Spleen (tissue), 11 donors: ENCODE results near the gene UBE2E2. TPM values are rescaled to one million over a fixed set of nuclear protein-coding genes. Genes with fewer than 3 reads are reported as not detected.

Source experiments
- DNase-seq: peaks from one replicate; pipeline ENCODE4 v3.0.0-alpha.2; 2020
- H3K27ac ChIP-seq, 8 donors: fragments of 200-600 bp; sonication (generic) in 7 of 8; 1 replicate in 4 of 8; 2 replicates in 4 of 8; pipeline versions ENCODE4 v1.5.0 to v1.8.0; 2016 to 2021; ENCODE audit warnings: inconsistent platforms in 4 of 8, mild to moderate bottlenecking in 4 of 8, moderate library complexity in 1 of 8
- H3K27me3 ChIP-seq, 7 donors: fragments of 200-600 bp; sonication (generic) in 6 of 7; replicated peaks in 1 of 7; 1 replicate in 4 of 7; 2 replicates in 3 of 7; pipeline versions ENCODE4 v1.5.0 to v1.8.0; 2016 to 2021; ENCODE audit warnings: inconsistent platforms in 3 of 7, mild to moderate bottlenecking in 1 of 7
- H3K36me3 ChIP-seq, 6 donors: fragments of 200-600 bp; sonication (generic) in 5 of 6; 1 replicate in 4 of 6; 2 replicates in 2 of 6; pipeline versions ENCODE4 v1.5.0 to v1.8.0; 2016 to 2021; ENCODE audit warnings: inconsistent platforms in 2 of 6
- H3K4me1 ChIP-seq, 6 donors: fragments of 200-600 bp; sonication (generic) in 5 of 6; 1 replicate in 3 of 6; 2 replicates in 3 of 6; pipeline versions ENCODE4 v1.5.0 to v1.8.0; 2016 to 2021; ENCODE audit warnings: inconsistent platforms in 3 of 6
- H3K4me3 ChIP-seq, 8 donors: fragments of 200-600 bp; sonication (generic) in 7 of 8; 1 replicate in 4 of 8; 2 replicates in 4 of 8; pipeline versions ENCODE4 v1.5.0 to v1.8.0; 2016 to 2021; ENCODE audit warnings: inconsistent platforms in 4 of 8, mild to moderate bottlenecking in 4 of 8, moderate library complexity in 2 of 8
- H3K9me3 ChIP-seq, 8 donors: fragments of 200-600 bp; sonication (generic) in 7 of 8; 1 replicate in 4 of 8; 2 replicates in 4 of 8; pipeline versions ENCODE4 v1.5.0 to v1.8.0; 2016 to 2021; ENCODE audit warnings: inconsistent platforms in 4 of 8
- CTCF ChIP-seq, 11 experiments: fragments of 200-600 bp in 7 of 11; fragments of 450-650 bp in 4 of 11; sonication (generic) in 4 of 11; IDR thresholded peaks in 8 of 11; conservative IDR thresholded peaks in 3 of 11; 1 replicate in 7 of 11; 2 replicates in 4 of 11; pipeline versions ENCODE4 v1.4.0 to v1.8.0; 2016 to 2021; ENCODE audit warnings: antibody characterized with exemption in 11 of 11, inconsistent platforms in 4 of 11, mild to moderate bottlenecking in 1 of 11
- POLR2A ChIP-seq, 3 donors: fragments of 450-650 bp; IDR thresholded peaks; one replicate each; pipeline ENCODE4 v1.5.1; 2017; ENCODE audit warnings: antibody characterized with exemption in 3 of 3, mild to moderate bottlenecking in 1 of 3
- POLR2AphosphoS5 ChIP-seq, 3 donors: sonication (generic); formaldehyde crosslinking; IDR thresholded peaks; one replicate each; pipeline ENCODE4 v1.5.1; 2017; ENCODE audit warnings: antibody characterized with exemption in 3 of 3
- WGBS, 5 donors: extraction: QIAGEN DNeasy Blood & Tissue Kit in 3 of 5; methylation state at CpG; one replicate each; pipeline versions ENCODE4 v1.1.5 to v1.1.7; 2013 to 2018; 5-methylcytosine and 5-hydroxymethylcytosine counted together
- intact Hi-C: fragments of 100-400 bp; cut with DNase I; formaldehyde crosslinking; loops from one replicate; pipeline ENCODE4 v1.15.0; 2023; ENCODE audit warnings: low total_unique reads
- polyA plus RNA-seq, 3 donors: library from polyadenylated mRNA; stranded (reverse); fragments of 200-250 nt; gene quantifications; one replicate each; pipeline ENCODE4 v1.2.1, GENCODE V29; 2013
- small RNA-seq, 4 donors: library from RNA; depleted of rRNA; stranded (forward); fragments of <200 nt; gene quantifications; one replicate each; pipeline ENCODE3, GENCODE V24; 2016
- total RNA-seq, 7 donors: library from RNA; depleted of rRNA in 3 of 7; stranded (reverse); fragments of >200 nt in 3 of 7; fragmentation: NEBNext Ultra II Directional in 4 of 7; extraction: Animal tissue kit (Norgen Biotek cat#: 25700) in 4 of 7; gene quantifications; one replicate each; pipeline versions ENCODE4 v1.1.0 to v1.2.1, GENCODE V29; 2016 to 2021
- donor health status: healthy with polysubstance abuse.
- donor health status: DM: no; HTN: no; CAD: no; lungs with moderate emphysema.
- donor health status: DM: no; HTN: no; CAD: no.
- donor health status: Bipolar disorder and iron deficiency.
- donor health status: healthy.
- donor health status: DM: no; HTN: no; CAD: no.
- donor health status: DM: yes; HTN: yes; CAD: no.

The UBE2E2 gene
- total and polyA plus RNA-seq, 10 donors, result 27.9 to 87.6 (median 41.2) TPM

GRCh38 chr3:23640471-23641146 is 437.5 kb downstream of the UBE2E2 start:
- no peaks in the 10 kb centered on the region for H3K4me1 ChIP-seq
- H3K27me3 ChIP-seq, result no peaks in the 10 kb centered on the region
- no peak overlapping the region for H3K4me3 ChIP-seq
- DNase-seq, result no peak
- H3K27ac ChIP-seq, result no peak overlapping the region
- intact Hi-C loops, result no loop called here
- no peaks in the 10 kb centered on the region for H3K36me3 ChIP-seq
- no peaks in the 10 kb centered on the region for H3K9me3 ChIP-seq
- TF ChIP-seq POLR2AphosphoS5 (IDR thresholded peaks at IDR 0.05) (no peak), CTCF (IDR thresholded peaks at IDR 0.05 in 8 of 11, conservative IDR thresholded peaks at IDR 0.05 in 3 of 11) (no peak), POLR2A (IDR thresholded peaks at IDR 0.05) (no peak)
- 13 to 68% (median 44%) methylated on average over 1 of the region's 1 CpG for WGBS, 5 donors

Small RNAs within 50 kb of the gene (small RNA-seq; reads per million reads assigned to genes)
- gene AC121251.1 (0 reads per million in 4 donors), gene RF00019 (0 reads per million in 4 donors), gene RNU6-788P (0 reads per million in 4 donors), gene RNU6-922P (0 reads per million in 4 donors)
